Mesenchymal stem cell (in vitro differentiated cells and primary cell): Measurements from ENCODE around the gene CXCL6.

Experiments used
- DNase-seq: peaks from one replicate; pipeline ENCODE4 v3.0.0-alpha.2; 2013
- H2AFZ ChIP-seq: one replicate; pipeline ENCODE4 v1.6.1; 2013; ENCODE audit warnings: low read depth, mild to moderate bottlenecking, control low read depth, inconsistent platforms, low read length, moderate library complexity
- H2AK5ac ChIP-seq: 2 replicates; pipeline ENCODE4 v1.6.1; 2013; ENCODE audit warnings: low read length, moderate library complexity, mild to moderate bottlenecking, inconsistent platforms; ENCODE audit not compliant: severe bottlenecking
- H2BK120ac ChIP-seq: one replicate; pipeline ENCODE4 v1.6.1; 2013; ENCODE audit warnings: low read depth, mild to moderate bottlenecking, inconsistent platforms, low read length, moderate library complexity
- H2BK12ac ChIP-seq, 2 experiments: one replicate each; pipeline ENCODE4 v1.6.1; 2013; ENCODE audit warnings: inconsistent platforms in 2 of 2, low read length in 2 of 2, mild to moderate bottlenecking in 2 of 2, moderate library complexity in 2 of 2, control low read depth in 1 of 2
- H2BK15ac ChIP-seq: one replicate; pipeline ENCODE4 v1.6.1; 2013; ENCODE audit warnings: mild to moderate bottlenecking, low read depth, inconsistent platforms; ENCODE audit not compliant: poor library complexity, severe bottlenecking
- H2BK5ac ChIP-seq: 2 replicates; pipeline ENCODE4 v1.6.1; 2013; ENCODE audit warnings: low read depth, mild to moderate bottlenecking, low read length, control low read depth, inconsistent platforms; ENCODE audit not compliant: poor library complexity, severe bottlenecking
- H3K14ac ChIP-seq, 2 experiments: one replicate each; pipeline ENCODE4 v1.6.1; 2013; ENCODE audit warnings: inconsistent platforms in 2 of 2, low read length in 2 of 2, control low read depth in 1 of 2, mild to moderate bottlenecking in 1 of 2, moderate library complexity in 1 of 2
- H3K18ac ChIP-seq, 2 experiments: one replicate each; pipeline ENCODE4 v1.6.1; 2013; ENCODE audit warnings: inconsistent platforms in 2 of 2, low read length in 2 of 2, control low read depth in 1 of 2, low read depth in 1 of 2, mild to moderate bottlenecking in 1 of 2
- H3K23ac ChIP-seq, 2 experiments: one replicate each; pipeline ENCODE4 v1.6.1; 2013; ENCODE audit warnings: inconsistent platforms in 2 of 2, low read length in 2 of 2, mild to moderate bottlenecking in 2 of 2, moderate library complexity in 2 of 2, control low read depth in 1 of 2
- H3K27ac ChIP-seq: 2 replicates; pipeline ENCODE4 v1.5.1; 2013; ENCODE audit warnings: mild to moderate bottlenecking, moderate library complexity, low read length, control low read depth, inconsistent platforms; ENCODE audit not compliant: poor library complexity, severe bottlenecking
- H3K27me3 ChIP-seq, 2 experiments: 2 replicates each; pipeline versions ENCODE4 v1.6.1 to v1.7.0; 2013; ENCODE audit warnings: low read length in 2 of 2, mild to moderate bottlenecking in 2 of 2, moderate library complexity in 2 of 2, control low read depth in 1 of 2, inconsistent platforms in 1 of 2; ENCODE audit not compliant: control insufficient read depth in 1 of 2, insufficient read depth in 1 of 2
- H3K36me3 ChIP-seq, 2 experiments: 2 replicates each; pipeline versions ENCODE4 v1.6.1 to v1.7.0; 2013; ENCODE audit warnings: low read length in 2 of 2, control low read depth in 1 of 2, inconsistent platforms in 1 of 2, low read depth in 1 of 2, mild to moderate bottlenecking in 1 of 2; ENCODE audit not compliant: insufficient read depth in 2 of 2, control insufficient read depth in 1 of 2
- H3K4ac ChIP-seq, 2 experiments: one replicate each; pipeline ENCODE4 v1.6.1; 2013; ENCODE audit warnings: inconsistent platforms in 2 of 2, low read length in 2 of 2, mild to moderate bottlenecking in 2 of 2, moderate library complexity in 2 of 2, control low read depth in 1 of 2, low read depth in 1 of 2
- H3K4me1 ChIP-seq: 2 replicates; pipeline ENCODE4 v1.6.1; 2013; ENCODE audit warnings: low read depth, low read length, control low read depth; ENCODE audit not compliant: control insufficient read depth, insufficient read depth
- H3K4me2 ChIP-seq: 2 replicates; pipeline ENCODE4 v1.6.1; 2013; ENCODE audit warnings: low read length, mild to moderate bottlenecking, inconsistent platforms; ENCODE audit not compliant: poor library complexity, severe bottlenecking
- H3K4me3 ChIP-seq, 2 experiments: 2 replicates each; pipeline versions ENCODE4 v1.5.1 to v1.7.0; 2013; ENCODE audit warnings: low read length in 2 of 2, mild to moderate bottlenecking in 2 of 2, control low read depth in 1 of 2, low read depth in 1 of 2; ENCODE audit not compliant: insufficient read depth in 1 of 2
- H3K79me1 ChIP-seq: replicated peaks from 2 replicates; pipeline ENCODE4 v1.6.1; 2013; ENCODE audit warnings: mild to moderate bottlenecking, control low read depth, low read length, inconsistent platforms; ENCODE audit not compliant: poor library complexity, severe bottlenecking
- H3K9ac ChIP-seq: 2 replicates; pipeline ENCODE4 v1.7.0; 2013; ENCODE audit warnings: mild to moderate bottlenecking, low read length, moderate library complexity
- H3K9me3 ChIP-seq: 2 replicates; pipeline ENCODE4 v1.7.0; 2013; ENCODE audit warnings: mild to moderate bottlenecking, low read length; ENCODE audit not compliant: control insufficient read depth
- H4K8ac ChIP-seq: one replicate; pipeline ENCODE4 v1.6.1; 2013; ENCODE audit warnings: inconsistent platforms, mild to moderate bottlenecking, low read length, moderate library complexity
- H4K91ac ChIP-seq: one replicate; pipeline ENCODE4 v1.6.1; 2013; ENCODE audit warnings: mild to moderate bottlenecking, low read length, inconsistent platforms
- WGBS: methylation state at CpG from one replicate; pipeline ENCODE4 v1.1.7; 2013; ENCODE audit warnings: mixed read lengths; 5-methylcytosine and 5-hydroxymethylcytosine counted together

CXCL6 gene

DNA sequence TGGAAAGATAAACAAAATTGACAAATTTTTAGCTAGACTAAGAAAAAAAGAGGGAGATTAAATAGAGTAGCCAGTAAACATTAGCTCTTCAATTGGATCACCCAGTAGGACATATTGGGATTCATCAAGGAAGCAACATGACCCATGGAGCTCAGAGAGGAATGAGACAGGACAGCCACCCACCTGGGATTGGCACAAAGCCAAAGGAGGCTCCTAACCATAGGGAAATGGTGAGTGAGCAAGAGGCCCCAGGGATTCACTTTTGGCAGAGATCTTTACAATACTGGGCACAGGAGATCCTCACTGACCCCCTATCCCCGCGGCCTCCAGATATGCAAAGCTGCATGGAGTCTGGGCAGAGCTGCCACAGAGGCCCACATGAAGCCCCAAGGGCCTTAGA, 34.8 kb upstream of the CXCL6 start:
- DNase-seq = no peak
- no peak overlapping the region for H3K23ac ChIP-seq
- no peak overlapping the region for H2BK120ac ChIP-seq
- no peak overlapping the region for H2BK5ac ChIP-seq
- H3K79me1 ChIP-seq = no peaks in the 10 kb centered on the region
- no peak overlapping the region for H3K18ac ChIP-seq
- WGBS = 61% methylated on average over 2 of the region's 2 CpGs
- H3K27ac ChIP-seq = no peak overlapping the region
- H3K14ac ChIP-seq = no peak overlapping the region
- no peaks in the 10 kb centered on the region for H3K4me1 ChIP-seq
- H3K36me3 ChIP-seq = no peaks in the 10 kb centered on the region
- H2BK15ac ChIP-seq = no peak overlapping the region
- H4K91ac ChIP-seq = no peak overlapping the region
- H2AK5ac ChIP-seq = no peak overlapping the region
- H2AFZ ChIP-seq = no peak overlapping the region
- H3K9me3 ChIP-seq = no peaks in the 10 kb centered on the region
- H3K27me3 ChIP-seq = no peaks in the 10 kb centered on the region
- H3K4me3 ChIP-seq = no peak overlapping the region
- H4K8ac ChIP-seq = no peak overlapping the region
- H3K4ac ChIP-seq = no peak overlapping the region
- H2BK12ac ChIP-seq = no peak overlapping the region
- no peak overlapping the region for H3K4me2 ChIP-seq
- no peak overlapping the region for H3K9ac ChIP-seq

DNA sequence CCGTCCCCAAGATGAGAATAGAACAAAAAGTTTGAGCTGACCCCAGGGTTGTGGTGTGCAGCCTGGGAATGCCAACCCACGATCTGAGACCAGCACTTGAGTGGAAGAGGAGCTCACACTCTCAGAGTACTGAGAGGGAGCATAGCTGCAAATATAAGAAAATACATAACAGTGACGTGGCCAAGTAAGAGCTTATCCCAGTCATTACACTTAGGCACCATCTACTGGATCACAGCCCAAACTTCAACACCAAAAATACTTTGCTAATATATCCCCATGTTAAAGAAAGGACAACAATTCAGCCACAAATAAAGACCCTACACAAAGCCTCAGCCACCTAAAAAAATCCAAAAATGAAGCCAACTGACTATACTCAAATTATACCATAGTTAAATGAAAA, 33.3 kb upstream of the CXCL6 start:
- WGBS = 77% methylated on average over 3 of the region's 3 CpGs
- no peaks in the 10 kb centered on the region for H3K4me1 ChIP-seq

GRCh38 chr4:73810191-73810590, 26.3 kb upstream of the CXCL6 start:
- Histone ChIP-seq H3K9ac (no peak overlapping the region), H3K9me3 (no peaks in the 10 kb centered on the region), H2BK15ac (no peak overlapping the region), H3K18ac (no peak overlapping the region), H3K79me1 (no peaks in the 10 kb centered on the region), H3K4me2 (no peak overlapping the region), H2AK5ac (no peak overlapping the region), H3K27me3 (no peaks in the 10 kb centered on the region), H3K4ac (no peak overlapping the region), H4K8ac (no peak overlapping the region), H3K36me3 (no peaks in the 10 kb centered on the region), H3K4me3 (no peak overlapping the region), H2BK120ac (no peak overlapping the region), H3K23ac (no peak overlapping the region), H3K4me1 (no peaks in the 10 kb centered on the region), H2BK12ac (no peak overlapping the region), H3K14ac (no peak overlapping the region), H3K27ac (no peak overlapping the region), H4K91ac (no peak overlapping the region), H2BK5ac (no peak overlapping the region), H2AFZ (no peak overlapping the region)
- 97% methylated on average over 2 of the region's 3 CpGs for WGBS
- no peak for DNase-seq

More for the DNA sequence above, 33.3 kb upstream of the CXCL6 start:
- H2AFZ ChIP-seq = no peak overlapping the region
- no peak overlapping the region for H4K8ac ChIP-seq
- no peak overlapping the region for H3K23ac ChIP-seq
- no peak for DNase-seq
- no peak overlapping the region for H2BK120ac ChIP-seq
- no peak overlapping the region for H4K91ac ChIP-seq
- no peak overlapping the region for H2BK12ac ChIP-seq
- no peak overlapping the region for H3K9ac ChIP-seq
- no peak overlapping the region for H2BK15ac ChIP-seq
- H3K27ac ChIP-seq = no peak overlapping the region
- no peak overlapping the region for H3K4me2 ChIP-seq
- H3K79me1 ChIP-seq = no peaks in the 10 kb centered on the region
- H3K36me3 ChIP-seq = no peaks in the 10 kb centered on the region
- H3K18ac ChIP-seq = no peak overlapping the region
- H2AK5ac ChIP-seq = no peak overlapping the region
- no peak overlapping the region for H3K14ac ChIP-seq
- no peak overlapping the region for H3K4me3 ChIP-seq
- no peaks in the 10 kb centered on the region for H3K9me3 ChIP-seq
- no peaks in the 10 kb centered on the region for H3K27me3 ChIP-seq
- no peak overlapping the region for H3K4ac ChIP-seq
- no peak overlapping the region for H2BK5ac ChIP-seq

DNA sequence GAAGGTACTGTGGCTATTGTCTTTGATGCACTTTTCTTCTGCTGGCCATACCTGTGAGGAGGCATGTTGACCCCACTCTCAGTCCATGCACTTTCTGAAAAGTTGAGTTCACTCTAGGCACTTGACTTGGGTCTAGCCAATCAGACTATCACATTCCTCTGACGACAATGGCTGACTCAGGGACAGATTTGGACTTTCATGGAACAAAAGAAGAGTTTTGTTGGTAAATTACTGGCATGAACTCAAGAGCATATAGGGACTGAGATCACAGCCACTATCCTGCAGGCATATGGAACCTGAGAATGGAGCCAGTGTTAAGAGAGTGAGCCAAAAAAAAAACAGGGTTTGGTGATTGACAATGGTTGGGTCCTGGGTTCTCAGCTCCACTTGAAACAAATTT, 24.6 kb upstream of the CXCL6 start:
- no peak overlapping the region for H3K18ac ChIP-seq
- no peak overlapping the region for H3K23ac ChIP-seq
- no peak overlapping the region for H3K14ac ChIP-seq
- no peaks in the 10 kb centered on the region for H3K27me3 ChIP-seq
- H2BK120ac ChIP-seq = no peak overlapping the region
- H3K4ac ChIP-seq = no peak overlapping the region
- H3K9me3 ChIP-seq = no peaks in the 10 kb centered on the region
- H3K4me3 ChIP-seq = no peak overlapping the region
- no peak overlapping the region for H2BK15ac ChIP-seq
- H4K8ac ChIP-seq = no peak overlapping the region
- H2AK5ac ChIP-seq = no peak overlapping the region
- H2AFZ ChIP-seq = no peak overlapping the region
- 78% methylated on average over 1 of the region's 1 CpG for WGBS
- H3K27ac ChIP-seq = no peak overlapping the region
- DNase-seq = no peak
- H3K36me3 ChIP-seq = no peaks in the 10 kb centered on the region
- H3K4me1 ChIP-seq = peaks cover 3% of the 10 kb centered on the region
- H2BK12ac ChIP-seq = no peak overlapping the region
- H2BK5ac ChIP-seq = no peak overlapping the region
- no peak overlapping the region for H4K91ac ChIP-seq
- no peak overlapping the region for H3K4me2 ChIP-seq
- H3K79me1 ChIP-seq = no peaks in the 10 kb centered on the region
- no peak overlapping the region for H3K9ac ChIP-seq
